Thyroid gland (tissue), 4 donors: ENCODE measurements around the gene PRR12.

Experiments used
- POLR2A ChIP-seq, 2 donors: fragments of 450-650 bp; IDR thresholded peaks; one replicate each; pipeline ENCODE4 v1.6.1; 2017; ENCODE audit warnings: antibody characterized with exemption in 2 of 2, mild to moderate bottlenecking in 2 of 2, moderate library complexity in 1 of 2
- TF ChIP-seq, protein P1 (sequence below), 6 experiments: fragments of 200-600 bp in 3 of 6; fragments of 450-650 bp in 3 of 6; sonication (generic) in 3 of 6; IDR thresholded peaks; one replicate each; pipeline ENCODE4 v1.5.1; 2016 to 2019; ENCODE audit warnings: antibody characterized with exemption in 6 of 6, mild to moderate bottlenecking in 2 of 6, inconsistent platforms in 1 of 6, moderate library complexity in 1 of 6

DNA sequence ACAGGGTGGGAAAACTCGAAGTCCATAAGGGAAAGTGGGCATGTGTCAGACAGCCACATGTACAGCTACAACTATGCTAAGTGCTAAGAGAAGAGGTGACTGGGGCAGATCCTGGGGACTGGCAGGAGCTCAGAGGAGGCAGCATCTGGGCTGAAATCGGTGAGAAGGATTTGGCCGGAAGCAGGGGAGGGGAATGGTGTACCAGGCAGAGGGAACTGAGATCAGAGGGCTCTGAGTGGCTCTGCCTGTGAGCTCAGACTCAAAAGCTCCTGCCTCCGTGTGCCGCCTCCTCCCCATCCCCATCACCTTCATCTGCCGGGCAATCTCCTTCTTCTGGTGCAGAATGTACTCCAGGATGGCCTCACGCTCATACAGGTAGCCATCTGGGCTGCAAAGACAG is 32.4 kb upstream of the PRR12 start:
- no peak for TF ChIP-seq POLR2A (IDR thresholded peaks at IDR 0.05)
- TF ChIP-seq, protein P1, sequence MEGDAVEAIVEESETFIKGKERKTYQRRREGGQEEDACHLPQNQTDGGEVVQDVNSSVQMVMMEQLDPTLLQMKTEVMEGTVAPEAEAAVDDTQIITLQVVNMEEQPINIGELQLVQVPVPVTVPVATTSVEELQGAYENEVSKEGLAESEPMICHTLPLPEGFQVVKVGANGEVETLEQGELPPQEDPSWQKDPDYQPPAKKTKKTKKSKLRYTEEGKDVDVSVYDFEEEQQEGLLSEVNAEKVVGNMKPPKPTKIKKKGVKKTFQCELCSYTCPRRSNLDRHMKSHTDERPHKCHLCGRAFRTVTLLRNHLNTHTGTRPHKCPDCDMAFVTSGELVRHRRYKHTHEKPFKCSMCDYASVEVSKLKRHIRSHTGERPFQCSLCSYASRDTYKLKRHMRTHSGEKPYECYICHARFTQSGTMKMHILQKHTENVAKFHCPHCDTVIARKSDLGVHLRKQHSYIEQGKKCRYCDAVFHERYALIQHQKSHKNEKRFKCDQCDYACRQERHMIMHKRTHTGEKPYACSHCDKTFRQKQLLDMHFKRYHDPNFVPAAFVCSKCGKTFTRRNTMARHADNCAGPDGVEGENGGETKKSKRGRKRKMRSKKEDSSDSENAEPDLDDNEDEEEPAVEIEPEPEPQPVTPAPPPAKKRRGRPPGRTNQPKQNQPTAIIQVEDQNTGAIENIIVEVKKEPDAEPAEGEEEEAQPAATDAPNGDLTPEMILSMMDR (IDR thresholded peaks at IDR 0.05), result no peak
